Measurements from ENCODE around the gene DIP2B. TPM values are rescaled to one million over a fixed set of nuclear protein-coding genes. Genes with fewer than 3 reads are reported as not detected.

Gene DIP2B
- total RNA-seq, 4 donors from 2014 or later = 27.9 to 31.8 (median 29.8) TPM

- no peak for TF ChIP-seq CTCF (IDR thresholded peaks at IDR 0.05; ENCODE audit: low read depth)
Measured at GRCh38 chr12:50637870-50638481, 133.2 kb downstream of the DIP2B start.

GRCh38 chr12:50638482-50638880 is 133.7 kb downstream of the DIP2B start:
- no peak for TF ChIP-seq CTCF (IDR thresholded peaks at IDR 0.05; ENCODE audit: low read depth)

- no peak for TF ChIP-seq CTCF (IDR thresholded peaks at IDR 0.05; ENCODE audit: low read depth)
Measured at GRCh38 chr12:50639721-50640120, 134.9 kb downstream of the DIP2B start.

GRCh38 chr12:50640321-50640939 is 135.6 kb downstream of the DIP2B start:
- no peak for TF ChIP-seq CTCF (IDR thresholded peaks at IDR 0.05; ENCODE audit: low read depth)

GRCh38 chr12:50641566-50641965 is 136.8 kb downstream of the DIP2B start:
- no peak for TF ChIP-seq CTCF (IDR thresholded peaks at IDR 0.05; ENCODE audit: low read depth)

- TF ChIP-seq CTCF (IDR thresholded peaks at IDR 0.05; ENCODE audit: low read depth) = no peak
Measured at GRCh38 chr12:50642035-50642451, 137.3 kb downstream of the DIP2B start.

GRCh38 chr12:50642761-50643160 is 138.0 kb downstream of the DIP2B start:
- no peak for TF ChIP-seq CTCF (IDR thresholded peaks at IDR 0.05; ENCODE audit: low read depth)

Measured in subcutaneous adipose tissue (tissue), 4 donors.